Measurements from ENCODE around the gene SDR9C7.
"Not testable (repeated sequence)": the region's sequence is repeated elsewhere in the genome, so short reads cannot be mapped to it uniquely, and the experiment has no call there.

SDR9C7 gene

GRCh38 chr12:56879240-56880124, 54.7 kb downstream of the SDR9C7 start:
- not testable (repeated sequence) for H3K36me3 ChIP-seq (ENCODE audit: low read length); H3K4me3 ChIP-seq (ENCODE audit: insufficient read depth, low read length, poor library complexity, severe bottlenecking); H3F3A ChIP-seq (ENCODE audit: insufficient read depth); H4K20me1 ChIP-seq (ENCODE audit: low read depth, low read length); H3K9ac ChIP-seq (ENCODE audit: low read length); H3K9me2 ChIP-seq (replicated peaks; ENCODE audit: insufficient read depth, low read length); H3K27ac ChIP-seq (ENCODE audit: low read depth, low read length); H3K9me3 ChIP-seq (ENCODE audit: insufficient read depth, low read length); H3K4me2 ChIP-seq (ENCODE audit: low read depth, low read length, poor library complexity, severe bottlenecking); H3K79me2 ChIP-seq (ENCODE audit: insufficient read depth, low read length); H3K27me3 ChIP-seq (ENCODE audit: low read length); H2AFZ ChIP-seq (ENCODE audit: low read depth, low read length, severe bottlenecking)

GRCh38 chr12:56878010-56878339, 56.2 kb downstream of the SDR9C7 start:
- H3K79me2 ChIP-seq (ENCODE audit: insufficient read depth, low read length) = no peaks in the 10 kb centered on the region
- H3K4me2 ChIP-seq (ENCODE audit: low read depth, low read length, poor library complexity, severe bottlenecking) = no peak overlapping the region
- H3K27ac ChIP-seq (ENCODE audit: low read depth, low read length) = no peak overlapping the region
- no peaks in the 10 kb centered on the region for H3K9me3 ChIP-seq (ENCODE audit: insufficient read depth, low read length)
- no peaks in the 10 kb centered on the region for H4K20me1 ChIP-seq (ENCODE audit: low read depth, low read length)
- H3K9me2 ChIP-seq (replicated peaks; ENCODE audit: insufficient read depth, low read length) = no peaks in the 10 kb centered on the region
- no peaks in the 10 kb centered on the region for H3F3A ChIP-seq (ENCODE audit: insufficient read depth)
- no peak overlapping the region for H3K9ac ChIP-seq (ENCODE audit: low read length)
- H2AFZ ChIP-seq (ENCODE audit: low read depth, low read length, severe bottlenecking) = no peak overlapping the region
- no peak for TF ChIP-seq CTCF (IDR thresholded peaks at IDR 0.05; ENCODE audit: insufficient read depth, low read length, poor library complexity, severe bottlenecking)
- no peak for TF ChIP-seq EZH2phosphoT487 (conservative IDR thresholded peaks at IDR 0.05; ENCODE audit: low read length)
- H3K36me3 ChIP-seq (ENCODE audit: low read length) = no peaks in the 10 kb centered on the region
- H3K4me3 ChIP-seq (ENCODE audit: insufficient read depth, low read length, poor library complexity, severe bottlenecking) = no peak overlapping the region
- H3K27me3 ChIP-seq (ENCODE audit: low read length) = 0 out of 2 replicates have a peak, but pooled peaks cover 3% of the 10 kb centered on the region

- Histone ChIP-seq H3K9ac (ENCODE audit: low read length) (no peak overlapping the region), H4K20me1 (ENCODE audit: low read depth, low read length) (no peaks in the 10 kb centered on the region), H3K4me3 (ENCODE audit: insufficient read depth, low read length, poor library complexity, severe bottlenecking) (no peak overlapping the region), H3K9me3 (ENCODE audit: insufficient read depth, low read length) (no peaks in the 10 kb centered on the region), H3K9me2 (replicated peaks; ENCODE audit: insufficient read depth, low read length) (no peaks in the 10 kb centered on the region), H3F3A (ENCODE audit: insufficient read depth) (no peaks in the 10 kb centered on the region), H3K79me2 (ENCODE audit: insufficient read depth, low read length) (no peaks in the 10 kb centered on the region), H3K36me3 (ENCODE audit: low read length) (no peaks in the 10 kb centered on the region), H2AFZ (ENCODE audit: low read depth, low read length, severe bottlenecking) (no peak overlapping the region), H3K27me3 (ENCODE audit: low read length) (0 out of 2 replicates have a peak, but pooled peaks cover 3% of the 10 kb centered on the region), H3K27ac (ENCODE audit: low read depth, low read length) (no peak overlapping the region), H3K4me2 (ENCODE audit: low read depth, low read length, poor library complexity, severe bottlenecking) (no peak overlapping the region)
- no peak for TF ChIP-seq CTCF (IDR thresholded peaks at IDR 0.05; ENCODE audit: insufficient read depth, low read length, poor library complexity, severe bottlenecking)
- no peak for TF ChIP-seq EZH2phosphoT487 (conservative IDR thresholded peaks at IDR 0.05; ENCODE audit: low read length)
Observed at GRCh38 chr12:56877195-56878009, 56.8 kb downstream of the SDR9C7 start.

- Histone ChIP-seq H3K27me3 (ENCODE audit: low read length) (no peaks in the 10 kb centered on the region), H3K9ac (ENCODE audit: low read length) (no peak overlapping the region), H3K9me3 (ENCODE audit: insufficient read depth, low read length) (no peaks in the 10 kb centered on the region), H3F3A (ENCODE audit: insufficient read depth) (no peaks in the 10 kb centered on the region), H4K20me1 (ENCODE audit: low read depth, low read length) (no peaks in the 10 kb centered on the region), H3K4me2 (ENCODE audit: low read depth, low read length, poor library complexity, severe bottlenecking) (no peak overlapping the region), H2AFZ (ENCODE audit: low read depth, low read length, severe bottlenecking) (no peak overlapping the region), H3K36me3 (ENCODE audit: low read length) (no peaks in the 10 kb centered on the region), H3K9me2 (replicated peaks; ENCODE audit: insufficient read depth, low read length) (no peaks in the 10 kb centered on the region), H3K4me3 (ENCODE audit: insufficient read depth, low read length, poor library complexity, severe bottlenecking) (no peak overlapping the region), H3K27ac (ENCODE audit: low read depth, low read length) (no peak overlapping the region), H3K79me2 (ENCODE audit: insufficient read depth, low read length) (no peaks in the 10 kb centered on the region)
- TF ChIP-seq EZH2phosphoT487 (conservative IDR thresholded peaks at IDR 0.05; ENCODE audit: low read length) (no peak), CTCF (IDR thresholded peaks at IDR 0.05; ENCODE audit: insufficient read depth, low read length, poor library complexity, severe bottlenecking) (no peak)
Observed at GRCh38 chr12:56874821-56875220, 59.4 kb downstream of the SDR9C7 start.

All from SU-DHL-6 (cell line).